ENCODE results near the gene TSPAN18.

The TSPAN18 gene

DNA sequence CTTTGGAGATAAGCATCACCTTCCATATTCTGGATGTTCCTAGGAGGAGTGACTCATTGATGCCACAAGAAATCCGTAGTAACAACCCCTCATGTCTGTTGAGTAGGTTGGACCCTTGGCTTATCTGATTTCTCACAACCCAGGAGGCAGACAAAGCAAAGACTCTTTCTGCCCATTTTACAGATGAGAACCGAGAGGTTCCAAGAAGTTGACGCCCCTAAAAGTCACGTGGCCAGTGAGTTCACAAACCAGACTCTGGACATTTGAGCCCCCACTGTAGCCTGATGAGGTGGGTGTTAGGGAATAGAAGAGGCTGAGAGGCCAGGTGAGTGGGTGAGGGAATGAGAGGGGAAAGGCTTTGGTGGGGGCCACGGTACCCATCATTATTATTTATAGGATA is 70.3 kb downstream of the TSPAN18 start:
- TF ChIP-seq, protein P1, sequence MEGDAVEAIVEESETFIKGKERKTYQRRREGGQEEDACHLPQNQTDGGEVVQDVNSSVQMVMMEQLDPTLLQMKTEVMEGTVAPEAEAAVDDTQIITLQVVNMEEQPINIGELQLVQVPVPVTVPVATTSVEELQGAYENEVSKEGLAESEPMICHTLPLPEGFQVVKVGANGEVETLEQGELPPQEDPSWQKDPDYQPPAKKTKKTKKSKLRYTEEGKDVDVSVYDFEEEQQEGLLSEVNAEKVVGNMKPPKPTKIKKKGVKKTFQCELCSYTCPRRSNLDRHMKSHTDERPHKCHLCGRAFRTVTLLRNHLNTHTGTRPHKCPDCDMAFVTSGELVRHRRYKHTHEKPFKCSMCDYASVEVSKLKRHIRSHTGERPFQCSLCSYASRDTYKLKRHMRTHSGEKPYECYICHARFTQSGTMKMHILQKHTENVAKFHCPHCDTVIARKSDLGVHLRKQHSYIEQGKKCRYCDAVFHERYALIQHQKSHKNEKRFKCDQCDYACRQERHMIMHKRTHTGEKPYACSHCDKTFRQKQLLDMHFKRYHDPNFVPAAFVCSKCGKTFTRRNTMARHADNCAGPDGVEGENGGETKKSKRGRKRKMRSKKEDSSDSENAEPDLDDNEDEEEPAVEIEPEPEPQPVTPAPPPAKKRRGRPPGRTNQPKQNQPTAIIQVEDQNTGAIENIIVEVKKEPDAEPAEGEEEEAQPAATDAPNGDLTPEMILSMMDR (IDR thresholded peaks at IDR 0.05; ENCODE audit: low read depth, low read length, poor library complexity, severe bottlenecking): no peak
- no peak for TF ChIP-seq EZH2phosphoT487 (IDR thresholded peaks at IDR 0.05; ENCODE audit: borderline replicate concordance, low read length)
- H4K20me1 ChIP-seq (ENCODE audit: control insufficient read depth, insufficient read depth, low read depth, low read length): no peaks in the 10 kb centered on the region
- H3K4me1 ChIP-seq (ENCODE audit: control insufficient read depth, low read length): no peaks in the 10 kb centered on the region
- no peaks in the 10 kb centered on the region for H3K27me3 ChIP-seq (ENCODE audit: control insufficient read depth, low read length)
- H3K9me2 ChIP-seq (replicated peaks; ENCODE audit: control insufficient read depth, low read length): no peaks in the 10 kb centered on the region
- H3K4me3 ChIP-seq (ENCODE audit: low read length): no peak overlapping the region
- H3K27ac ChIP-seq (ENCODE audit: low read depth, low read length): no peak overlapping the region
- no peak overlapping the region for H3K4me2 ChIP-seq (ENCODE audit: low read length)
- H3F3A ChIP-seq (ENCODE audit: control insufficient read depth, insufficient read depth): no peaks in the 10 kb centered on the region
- no peaks in the 10 kb centered on the region for H3K36me3 ChIP-seq (ENCODE audit: control insufficient read depth, low read length)
- H3K9me3 ChIP-seq (ENCODE audit: control insufficient read depth, insufficient read depth, low read length): no peaks in the 10 kb centered on the region
- H3K79me2 ChIP-seq (ENCODE audit: control insufficient read depth, low read length): no peaks in the 10 kb centered on the region

DNA sequence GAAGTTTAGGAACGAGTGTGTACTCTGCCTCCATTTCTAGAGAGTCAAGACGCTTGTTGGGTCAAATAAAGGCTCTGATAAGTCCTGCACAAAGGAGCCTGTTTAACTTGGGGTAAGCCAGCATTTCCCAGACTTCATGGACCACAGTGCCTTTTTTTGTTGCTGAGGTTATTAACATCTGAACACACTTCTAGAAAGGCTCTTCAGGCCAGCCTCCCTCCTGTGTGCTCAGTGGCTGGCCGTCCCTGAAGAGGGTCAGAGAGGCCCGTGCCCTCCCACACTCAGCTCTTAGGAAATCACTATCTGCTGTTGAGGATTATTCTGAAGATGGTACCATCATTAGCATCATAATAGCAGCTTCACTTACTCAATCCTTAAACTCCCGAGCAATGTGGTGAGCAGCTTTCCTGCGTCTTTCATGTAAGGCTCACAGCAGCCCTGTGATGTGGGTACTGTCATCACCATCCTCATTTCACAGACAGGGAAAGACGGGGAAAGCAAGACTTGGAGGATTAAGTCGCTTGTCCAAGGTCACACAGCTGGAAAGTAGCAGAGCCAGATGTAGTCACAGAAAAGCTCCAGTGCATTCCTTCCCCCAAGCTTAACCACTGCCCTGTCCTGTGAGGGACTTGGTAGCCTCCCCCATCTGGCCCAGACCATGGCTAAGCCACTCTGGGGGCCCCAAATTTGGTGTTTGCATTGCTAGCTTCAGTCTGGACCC is 71.3 kb downstream of the TSPAN18 start:
- H3K27me3 ChIP-seq (ENCODE audit: control insufficient read depth, low read length): peaks cover 3% of the 10 kb centered on the region
- no peaks in the 10 kb centered on the region for H3K4me1 ChIP-seq (ENCODE audit: control insufficient read depth, low read length)
- H4K20me1 ChIP-seq (ENCODE audit: control insufficient read depth, insufficient read depth, low read depth, low read length): no peaks in the 10 kb centered on the region
- no peaks in the 10 kb centered on the region for H3K36me3 ChIP-seq (ENCODE audit: control insufficient read depth, low read length)
- no peak overlapping the region for H3K27ac ChIP-seq (ENCODE audit: low read depth, low read length)
- H3K4me3 ChIP-seq (ENCODE audit: low read length): no peak overlapping the region
- H3K9me2 ChIP-seq (replicated peaks; ENCODE audit: control insufficient read depth, low read length): no peaks in the 10 kb centered on the region
- no peak overlapping the region for H3K4me2 ChIP-seq (ENCODE audit: low read length)
- H3F3A ChIP-seq (ENCODE audit: control insufficient read depth, insufficient read depth): no peaks in the 10 kb centered on the region
- TF ChIP-seq, protein P1 (IDR thresholded peaks at IDR 0.05; ENCODE audit: low read depth, low read length, poor library complexity, severe bottlenecking): no peak
- TF ChIP-seq EZH2phosphoT487 (IDR thresholded peaks at IDR 0.05; ENCODE audit: borderline replicate concordance, low read length): no peak
- H3K9me3 ChIP-seq (ENCODE audit: control insufficient read depth, insufficient read depth, low read length): no peaks in the 10 kb centered on the region
- no peaks in the 10 kb centered on the region for H3K79me2 ChIP-seq (ENCODE audit: control insufficient read depth, low read length)

GRCh38 chr11:44798607-44798972 is 71.8 kb downstream of the TSPAN18 start:
- Histone ChIP-seq H3K4me2 (ENCODE audit: low read length) (no peak overlapping the region), H4K20me1 (ENCODE audit: control insufficient read depth, insufficient read depth, low read depth, low read length) (no peaks in the 10 kb centered on the region), H3K36me3 (ENCODE audit: control insufficient read depth, low read length) (no peaks in the 10 kb centered on the region), H3K9me2 (replicated peaks; ENCODE audit: control insufficient read depth, low read length) (no peaks in the 10 kb centered on the region), H3K79me2 (ENCODE audit: control insufficient read depth, low read length) (no peaks in the 10 kb centered on the region), H3F3A (ENCODE audit: control insufficient read depth, insufficient read depth) (no peaks in the 10 kb centered on the region), H3K9me3 (ENCODE audit: control insufficient read depth, insufficient read depth, low read length) (no peaks in the 10 kb centered on the region), H3K4me3 (ENCODE audit: low read length) (no peak overlapping the region), H3K27me3 (ENCODE audit: control insufficient read depth, low read length) (peaks cover 6% of the 10 kb centered on the region), H3K4me1 (ENCODE audit: control insufficient read depth, low read length) (no peaks in the 10 kb centered on the region), H3K27ac (ENCODE audit: low read depth, low read length) (no peak overlapping the region)
- TF ChIP-seq, protein P1 (IDR thresholded peaks at IDR 0.05; ENCODE audit: low read depth, low read length, poor library complexity, severe bottlenecking): no peak
- no peak for TF ChIP-seq EZH2phosphoT487 (IDR thresholded peaks at IDR 0.05; ENCODE audit: borderline replicate concordance, low read length)

Data from DOHH2 (cell line).